Esophagus muscularis mucosa (tissue), 4 donors: ENCODE data around the gene CR1L. TPM values are rescaled to one million over a fixed set of nuclear protein-coding genes. Genes with fewer than 3 reads are reported as not detected.

ENCODE experiments used
- DNase-seq: peaks from one replicate; pipeline ENCODE4 v3.0.0-alpha.2; 2017; ENCODE audit errors: extremely low spot score
- H3K27ac ChIP-seq, 4 donors: fragments of 200-600 bp; sonication (generic); replicated peaks in 1 of 4; 1 replicate in 3 of 4; 2 replicates in 1 of 4; pipeline ENCODE4 v1.5.1; 2016 to 2019; ENCODE audit warnings: mild to moderate bottlenecking in 1 of 4
- H3K27me3 ChIP-seq, 4 donors: fragments of 200-600 bp; sonication (generic); one replicate each; pipeline versions ENCODE4 v1.5.1 to v1.6.0; 2016 to 2019
- H3K36me3 ChIP-seq, 4 donors: fragments of 200-600 bp; sonication (generic); one replicate each; pipeline ENCODE4 v1.5.1; 2016 to 2019
- H3K4me1 ChIP-seq, 4 donors: fragments of 200-600 bp; sonication (generic); one replicate each; pipeline ENCODE4 v1.5.1; 2016 to 2019
- H3K4me3 ChIP-seq, 4 donors: fragments of 200-600 bp; sonication (generic); 1 replicate in 2 of 4; 2 replicates in 2 of 4; pipeline ENCODE4 v1.5.1; 2016 to 2019; ENCODE audit warnings: mild to moderate bottlenecking in 4 of 4, moderate library complexity in 1 of 4
- H3K9me3 ChIP-seq, 4 donors: fragments of 200-600 bp; sonication (generic); 1 replicate in 3 of 4; 2 replicates in 1 of 4; pipeline ENCODE4 v1.5.1; 2016 to 2019
- CTCF ChIP-seq, 3 experiments: fragments of 200-600 bp in 2 of 3; fragments of 450-650 bp in 1 of 3; sonication (generic) in 2 of 3; IDR thresholded peaks; one replicate each; pipeline ENCODE4 v1.5.1; 2017 to 2019; ENCODE audit warnings: antibody characterized with exemption in 3 of 3, mild to moderate bottlenecking in 2 of 3, moderate library complexity in 1 of 3
- EP300 ChIP-seq: sonication (generic); formaldehyde crosslinking; IDR thresholded peaks from one replicate; pipeline ENCODE4 v1.6.1; 2017; ENCODE audit warnings: antibody characterized with exemption
- POLR2A ChIP-seq: fragments of 450-650 bp; IDR thresholded peaks from one replicate; pipeline ENCODE4 v1.6.1; 2017; ENCODE audit warnings: antibody characterized with exemption, moderate library complexity, mild to moderate bottlenecking, low read depth
- POLR2AphosphoS5 ChIP-seq, 2 donors: sonication (generic); formaldehyde crosslinking; IDR thresholded peaks; one replicate each; pipeline ENCODE4 v1.6.1; 2017; ENCODE audit warnings: antibody characterized with exemption in 2 of 2
- WGBS: methylation state at CpG from one replicate; pipeline ENCODE4 v1.1.5; 2018; 5-methylcytosine and 5-hydroxymethylcytosine counted together
- intact Hi-C: fragments of 100-400 bp; cut with DNase I; formaldehyde crosslinking; loops from one replicate; pipeline ENCODE4 v1.15.1; 2023
- total RNA-seq, 4 donors: library from RNA; depleted of rRNA; stranded (reverse); fragments of >200 nt; gene quantifications; one replicate each; pipeline versions ENCODE4 v1.1.0 to v1.2.1, GENCODE V29; 2016

The CR1L gene
- total RNA-seq, 4 donors from 2014 or later: not detected

DNA sequence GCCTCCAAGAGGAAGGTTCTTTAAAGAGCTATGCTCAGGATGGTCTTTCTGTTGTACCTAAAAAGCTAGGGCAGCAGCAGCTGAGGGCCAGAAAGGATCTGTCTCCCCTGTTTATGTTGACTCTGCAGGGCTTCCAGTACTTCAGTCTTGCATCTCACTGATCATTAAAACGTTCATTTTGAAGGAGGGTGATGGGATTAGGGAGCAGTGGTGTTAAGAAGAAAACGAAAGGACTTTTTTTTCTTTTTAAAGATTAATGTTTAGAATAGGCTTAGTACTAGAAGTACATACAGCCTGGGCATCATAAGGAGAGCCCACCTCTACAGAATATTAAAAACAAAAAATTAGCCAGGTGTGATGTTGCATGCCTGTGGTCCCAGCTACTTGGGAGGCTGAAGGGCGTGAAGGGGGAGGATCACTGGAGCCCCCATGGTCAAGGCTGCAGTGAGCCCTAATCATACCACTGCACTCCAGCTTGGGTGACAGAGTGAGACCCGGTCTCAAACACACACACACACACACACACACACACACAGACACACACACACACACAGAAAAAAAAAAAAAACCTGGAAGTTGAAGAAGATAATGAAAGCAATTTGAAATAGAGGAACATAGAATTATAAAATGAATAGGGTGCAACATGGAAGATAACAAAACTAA lies 2.9 kb downstream of the CR1L start:
- no peak for TF ChIP-seq POLR2AphosphoS5 (IDR thresholded peaks at IDR 0.05)
- TF ChIP-seq EP300: no peak
- Histone ChIP-seq H3K9me3 (no peaks in the 10 kb centered on the region), H3K36me3 (no peaks in the 10 kb centered on the region), H3K4me1 (peaks cover 8 to 17% (median 16%) of the 10 kb centered on the region in 4 donors), H3K27ac (no peak overlapping the region), H3K27me3 (no peaks in the 10 kb centered on the region), H3K4me3 (no peak overlapping the region)
- WGBS: 53% methylated on average over 4 of the region's 4 CpGs
- intact Hi-C loops: no loop called here
- DNase-seq: peak; percentile 21

DNA sequence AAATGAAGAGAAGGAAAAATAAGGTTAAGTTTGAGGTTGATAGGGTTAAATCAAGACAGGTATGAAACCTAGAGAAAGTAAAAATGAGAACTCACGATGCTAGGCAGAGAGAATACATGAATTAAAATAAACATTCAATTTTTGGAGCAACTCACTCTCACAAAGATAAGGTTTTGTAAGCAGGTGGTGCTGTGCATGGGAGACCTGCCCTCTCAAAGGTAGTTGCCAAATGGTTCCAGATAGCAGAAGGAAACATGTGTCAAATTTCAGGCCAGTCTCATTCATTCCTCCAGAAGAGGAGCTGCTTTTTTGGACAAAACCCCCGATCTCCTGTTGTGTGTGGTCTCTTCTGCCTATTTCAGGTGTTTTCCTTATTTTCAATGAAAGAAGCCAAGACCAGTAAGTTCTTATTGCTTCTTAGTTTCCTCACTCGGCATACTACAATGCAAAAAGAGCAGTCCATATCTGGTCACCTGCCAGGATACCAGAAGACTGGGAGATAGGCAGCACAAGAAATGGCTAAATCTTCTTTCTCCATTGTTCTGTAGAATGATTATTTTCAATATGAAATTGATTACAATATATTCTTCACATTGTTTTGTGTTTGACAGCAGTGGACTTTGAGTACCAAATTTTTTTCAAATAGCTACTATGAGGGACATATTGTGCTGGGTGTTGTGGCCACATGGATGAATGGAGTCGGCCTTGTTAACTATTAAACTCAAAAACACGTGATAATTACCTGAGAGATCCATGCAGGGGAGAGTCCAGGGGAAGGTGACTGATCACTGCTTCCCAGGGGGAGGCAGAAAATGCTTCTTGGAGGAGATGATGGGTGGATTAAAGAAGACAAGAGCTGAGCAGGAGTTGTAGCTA lies 3.6 kb downstream of the CR1L start:
- no peak for TF ChIP-seq POLR2A
- no peak for TF ChIP-seq CTCF (IDR thresholded peaks at IDR 0.05)
- TF ChIP-seq EP300: no peak
- no peak for TF ChIP-seq POLR2AphosphoS5 (IDR thresholded peaks at IDR 0.05)
- no peaks in the 10 kb centered on the region for H3K36me3 ChIP-seq
- no peak overlapping the region for H3K4me3 ChIP-seq
- no peaks in the 10 kb centered on the region for H3K27me3 ChIP-seq
- peaks cover 8 to 17% (median 16%) of the 10 kb centered on the region in 4 donors for H3K4me1 ChIP-seq
- 72% methylated on average over 5 of the region's 5 CpGs for WGBS
- no peak for DNase-seq
- H3K9me3 ChIP-seq: no peaks in the 10 kb centered on the region
- intact Hi-C loops: no loop called here
- no peak overlapping the region for H3K27ac ChIP-seq

DNA sequence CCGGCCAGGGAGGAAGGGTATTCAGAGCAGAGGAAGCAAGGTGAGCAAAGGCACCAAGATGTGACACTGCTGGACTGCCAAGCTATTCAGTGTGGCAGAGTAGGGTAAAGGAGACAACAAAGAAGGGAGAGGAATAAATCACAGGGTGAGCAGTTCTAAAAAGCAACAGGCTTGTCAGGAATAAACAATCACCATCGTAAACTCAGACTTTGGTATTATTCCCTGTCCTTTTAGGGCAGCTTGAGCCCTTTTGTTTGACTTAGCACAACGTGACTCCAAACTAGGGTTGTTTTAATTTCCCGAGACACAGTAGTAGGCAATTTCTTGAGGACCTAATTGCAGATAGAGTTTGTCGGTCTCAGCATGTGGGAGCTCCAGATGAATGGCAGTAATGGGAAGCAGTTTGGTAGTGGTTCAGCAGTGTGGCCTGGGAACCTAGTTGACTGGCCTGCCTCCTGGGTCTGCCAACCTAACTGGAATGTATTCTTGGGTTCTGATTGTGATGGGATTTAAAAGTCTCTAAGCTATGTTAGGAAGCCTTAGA lies 4.3 kb downstream of the CR1L start:
- Histone ChIP-seq H3K36me3 (no peaks in the 10 kb centered on the region), H3K4me1 (peaks cover 8 to 14% (median 13%) of the 10 kb centered on the region in 4 donors), H3K27me3 (no peaks in the 10 kb centered on the region), H3K27ac (no peak overlapping the region), H3K4me3 (no peak overlapping the region), H3K9me3 (no peaks in the 10 kb centered on the region)
- TF ChIP-seq EP300 (no peak), POLR2AphosphoS5 (IDR thresholded peaks at IDR 0.05) (no peak), POLR2A (no peak), CTCF (IDR thresholded peaks at IDR 0.05) (no peak)
- DNase-seq: no peak
- intact Hi-C loops: no loop called here
- 50% methylated on average over 5 of the region's 5 CpGs for WGBS

DNA sequence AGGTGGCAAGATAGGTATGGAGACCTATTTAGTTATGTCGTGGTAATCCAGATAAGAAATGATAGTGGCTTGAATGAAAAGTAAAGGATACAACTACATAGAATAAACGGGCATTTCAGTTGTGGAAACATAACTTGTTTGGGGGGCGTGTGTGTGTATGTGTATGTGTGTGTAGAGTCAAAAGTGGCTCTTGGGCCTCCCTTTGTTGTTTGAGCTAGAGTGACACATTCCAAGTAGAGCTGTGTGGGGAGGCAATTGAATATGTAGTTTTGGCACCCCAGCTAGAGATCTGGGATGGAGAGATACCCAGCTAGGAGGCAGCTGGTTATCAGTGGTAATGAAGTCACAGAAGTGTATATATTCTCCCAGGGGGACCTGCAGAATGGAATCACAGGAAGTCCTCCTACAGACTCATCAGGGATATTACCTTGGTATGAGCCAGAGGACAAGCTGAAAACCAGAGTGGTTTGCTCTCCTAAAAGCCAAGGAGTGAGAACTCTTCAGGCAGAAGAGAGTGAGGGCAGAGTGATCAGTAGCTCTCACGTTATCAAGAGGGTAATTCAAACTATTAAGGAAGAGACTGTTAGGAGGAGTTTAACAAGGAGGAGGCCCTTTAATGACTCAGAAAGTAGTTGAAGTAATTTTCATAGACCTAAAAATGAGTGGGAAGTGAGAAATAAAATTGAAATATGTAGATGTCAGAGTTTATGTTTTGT lies 5.1 kb downstream of the CR1L start:
- intact Hi-C loops: loop anchor here (10.0 kb wide), 1 partner anchor 145 kb away; no protein-coding TSS in a partner anchor
- TF ChIP-seq CTCF (IDR thresholded peaks at IDR 0.05) (no peak), POLR2A (no peak), EP300 (no peak), POLR2AphosphoS5 (IDR thresholded peaks at IDR 0.05) (no peak)
- Histone ChIP-seq H3K4me3 (no peak overlapping the region), H3K27ac (no peak overlapping the region), H3K36me3 (no peaks in the 10 kb centered on the region), H3K27me3 (no peaks in the 10 kb centered on the region), H3K9me3 (no peaks in the 10 kb centered on the region), H3K4me1 (peaks cover 4 to 9% (median 6%) of the 10 kb centered on the region in 4 donors)
- no peak for DNase-seq
- WGBS: 81% methylated on average over 4 of the region's 4 CpGs
